HL-60 (cell line): ENCODE data around the gene POLA2.

Experiments used
- CTCF ChIP-seq: IDR thresholded peaks from one replicate; pipeline ENCODE4 v1.5.1; 2011; ENCODE audit warnings: low read length, control low read depth, inconsistent platforms; ENCODE audit not compliant: insufficient read depth
- GABPA ChIP-seq: IDR thresholded peaks from 2 replicates; pipeline ENCODE4 v1.6.1; 2012; ENCODE audit warnings: low read depth
- POLR2AphosphoS5 ChIP-seq: IDR thresholded peaks from 2 replicates; pipeline ENCODE4 v1.6.1; 2012; ENCODE audit warnings: low read depth
- TF ChIP-seq, protein P1 (sequence below): IDR thresholded peaks from 2 replicates; pipeline ENCODE4 v1.6.1; 2012; ENCODE audit warnings: low read depth; ENCODE audit not compliant: insufficient replicate concordance

DNA sequence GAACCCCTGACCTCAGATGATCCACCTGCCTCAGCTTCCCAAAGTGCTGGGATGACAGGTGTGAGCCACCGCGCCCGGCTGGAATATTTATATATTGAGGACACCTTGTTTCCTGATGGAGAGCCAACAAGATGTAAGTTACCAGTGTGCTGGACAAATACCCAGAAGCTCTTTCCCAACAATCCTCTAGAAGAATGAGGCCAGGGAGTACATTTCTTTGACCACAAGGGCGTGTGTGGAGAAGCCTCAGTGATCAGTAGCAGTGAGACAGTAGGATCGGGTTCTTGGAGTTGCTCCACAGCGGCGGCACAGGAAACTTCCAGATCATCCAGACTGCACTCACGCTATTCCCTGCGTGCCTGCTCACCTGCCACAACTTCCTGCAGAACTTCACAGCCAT is 10.3 kb upstream of the POLA2 start:
- TF ChIP-seq CTCF: no peak
- TF ChIP-seq GABPA: no peak
- TF ChIP-seq POLR2AphosphoS5: no peak
- TF ChIP-seq, protein P1, sequence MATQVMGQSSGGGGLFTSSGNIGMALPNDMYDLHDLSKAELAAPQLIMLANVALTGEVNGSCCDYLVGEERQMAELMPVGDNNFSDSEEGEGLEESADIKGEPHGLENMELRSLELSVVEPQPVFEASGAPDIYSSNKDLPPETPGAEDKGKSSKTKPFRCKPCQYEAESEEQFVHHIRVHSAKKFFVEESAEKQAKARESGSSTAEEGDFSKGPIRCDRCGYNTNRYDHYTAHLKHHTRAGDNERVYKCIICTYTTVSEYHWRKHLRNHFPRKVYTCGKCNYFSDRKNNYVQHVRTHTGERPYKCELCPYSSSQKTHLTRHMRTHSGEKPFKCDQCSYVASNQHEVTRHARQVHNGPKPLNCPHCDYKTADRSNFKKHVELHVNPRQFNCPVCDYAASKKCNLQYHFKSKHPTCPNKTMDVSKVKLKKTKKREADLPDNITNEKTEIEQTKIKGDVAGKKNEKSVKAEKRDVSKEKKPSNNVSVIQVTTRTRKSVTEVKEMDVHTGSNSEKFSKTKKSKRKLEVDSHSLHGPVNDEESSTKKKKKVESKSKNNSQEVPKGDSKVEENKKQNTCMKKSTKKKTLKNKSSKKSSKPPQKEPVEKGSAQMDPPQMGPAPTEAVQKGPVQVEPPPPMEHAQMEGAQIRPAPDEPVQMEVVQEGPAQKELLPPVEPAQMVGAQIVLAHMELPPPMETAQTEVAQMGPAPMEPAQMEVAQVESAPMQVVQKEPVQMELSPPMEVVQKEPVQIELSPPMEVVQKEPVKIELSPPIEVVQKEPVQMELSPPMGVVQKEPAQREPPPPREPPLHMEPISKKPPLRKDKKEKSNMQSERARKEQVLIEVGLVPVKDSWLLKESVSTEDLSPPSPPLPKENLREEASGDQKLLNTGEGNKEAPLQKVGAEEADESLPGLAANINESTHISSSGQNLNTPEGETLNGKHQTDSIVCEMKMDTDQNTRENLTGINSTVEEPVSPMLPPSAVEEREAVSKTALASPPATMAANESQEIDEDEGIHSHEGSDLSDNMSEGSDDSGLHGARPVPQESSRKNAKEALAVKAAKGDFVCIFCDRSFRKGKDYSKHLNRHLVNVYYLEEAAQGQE: no peak
